ENCODE measurements around the gene BBS5.
A peak's percentile ranks its signal among the peaks of the same experiment; 100 is the strongest.
"Not testable (repeated sequence)": the region's sequence is repeated elsewhere in the genome, so short reads cannot be mapped to it uniquely, and the experiment has no call there.

The BBS5 gene

GRCh38 chr2:169479257-169480078 lies at the start of gene BBS5:
Gene BBS5 (plus strand): TSS chr2:169479494. CDS start chr2:169479554, 60 bp downstream.
- peak; percentile 82 for DNase-seq (ENCODE audit: low spot score)

GRCh38 chr2:169431772-169432171 lies 47.5 kb upstream of the BBS5 start:
- not testable (repeated sequence) for DNase-seq (ENCODE audit: low spot score)

- DNase-seq (ENCODE audit: low spot score): not testable (repeated sequence)
Observed at GRCh38 chr2:169434236-169434635, 45.1 kb upstream of the BBS5 start.

- no peak for DNase-seq (ENCODE audit: low spot score)
Observed at GRCh38 chr2:169438466-169439072, 40.7 kb upstream of the BBS5 start.

- DNase-seq (ENCODE audit: low spot score): no peak
Observed at GRCh38 chr2:169439900-169440299, 39.4 kb upstream of the BBS5 start.

GRCh38 chr2:169446452-169446851 lies 32.8 kb upstream of the BBS5 start:
- no peak for DNase-seq (ENCODE audit: low spot score)

GRCh38 chr2:169448316-169448715 lies 31.0 kb upstream of the BBS5 start:
- no peak for DNase-seq (ENCODE audit: low spot score)

GRCh38 chr2:169448865-169449264 lies 30.4 kb upstream of the BBS5 start:
- DNase-seq (ENCODE audit: low spot score): no peak

- DNase-seq (ENCODE audit: low spot score): peak; percentile 44
Observed at GRCh38 chr2:169452080-169452479, 27.2 kb upstream of the BBS5 start.

- DNase-seq (ENCODE audit: low spot score): not testable (repeated sequence)
Observed at GRCh38 chr2:169453044-169453443, 26.2 kb upstream of the BBS5 start.

GRCh38 chr2:169461143-169461542 lies 18.2 kb upstream of the BBS5 start:
- DNase-seq (ENCODE audit: low spot score): no peak

GRCh38 chr2:169462896-169463695 lies 16.2 kb upstream of the BBS5 start:
- DNase-seq (ENCODE audit: low spot score): peak; percentile 61

GRCh38 chr2:169464466-169464865 lies 14.8 kb upstream of the BBS5 start:
- DNase-seq (ENCODE audit: low spot score): no peak

GRCh38 chr2:169464882-169465281 lies 14.4 kb upstream of the BBS5 start:
- no peak for DNase-seq (ENCODE audit: low spot score)

GRCh38 chr2:169468841-169469240 lies 10.5 kb upstream of the BBS5 start:
- no peak for DNase-seq (ENCODE audit: low spot score)

- no peak for DNase-seq (ENCODE audit: low spot score)
Observed at GRCh38 chr2:169469952-169470572, 9.2 kb upstream of the BBS5 start.

- no peak for DNase-seq (ENCODE audit: low spot score)
Observed at GRCh38 chr2:169472249-169472648, 7.0 kb upstream of the BBS5 start.

- DNase-seq (ENCODE audit: low spot score): no peak
Observed at GRCh38 chr2:169476459-169476858, 2.8 kb upstream of the BBS5 start.

- no peak for DNase-seq (ENCODE audit: low spot score)
Observed at GRCh38 chr2:169478339-169478738, 955 bp upstream of the BBS5 start.

- DNase-seq (ENCODE audit: low spot score): no peak
Observed at GRCh38 chr2:169478745-169479256, 493 bp upstream of the BBS5 start.

- DNase-seq (ENCODE audit: low spot score): no peak
Observed at GRCh38 chr2:169480079-169480465, 778 bp downstream of the BBS5 start.

- DNase-seq (ENCODE audit: low spot score): no peak
Observed at GRCh38 chr2:169485650-169486138, 6.4 kb downstream of the BBS5 start.

Measured in AG08395 (cell line).